ENCODE measurements around the gene TRIM51. TPM values are rescaled to one million over a fixed set of nuclear protein-coding genes. Genes with fewer than 3 reads are reported as not detected.
"Not testable (repeated sequence)": the region's sequence is repeated elsewhere in the genome, so short reads cannot be mapped to it uniquely, and the experiment has no call there.

Gene TRIM51, protein sequence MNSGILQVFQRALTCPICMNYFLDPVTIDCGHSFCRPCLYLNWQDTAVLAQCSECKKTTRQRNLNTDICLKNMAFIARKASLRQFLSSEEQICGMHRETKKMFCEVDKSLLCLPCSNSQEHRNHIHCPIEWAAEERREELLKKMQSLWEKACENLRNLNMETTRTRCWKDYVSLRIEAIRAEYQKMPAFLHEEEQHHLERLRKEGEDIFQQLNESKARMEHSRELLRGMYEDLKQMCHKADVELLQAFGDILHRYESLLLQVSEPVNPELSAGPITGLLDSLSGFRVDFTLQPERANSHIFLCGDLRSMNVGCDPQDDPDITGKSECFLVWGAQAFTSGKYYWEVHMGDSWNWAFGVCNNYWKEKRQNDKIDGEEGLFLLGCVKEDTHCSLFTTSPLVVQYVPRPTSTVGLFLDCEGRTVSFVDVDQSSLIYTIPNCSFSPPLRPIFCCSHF
- total RNA-seq, result not detected

DNA sequence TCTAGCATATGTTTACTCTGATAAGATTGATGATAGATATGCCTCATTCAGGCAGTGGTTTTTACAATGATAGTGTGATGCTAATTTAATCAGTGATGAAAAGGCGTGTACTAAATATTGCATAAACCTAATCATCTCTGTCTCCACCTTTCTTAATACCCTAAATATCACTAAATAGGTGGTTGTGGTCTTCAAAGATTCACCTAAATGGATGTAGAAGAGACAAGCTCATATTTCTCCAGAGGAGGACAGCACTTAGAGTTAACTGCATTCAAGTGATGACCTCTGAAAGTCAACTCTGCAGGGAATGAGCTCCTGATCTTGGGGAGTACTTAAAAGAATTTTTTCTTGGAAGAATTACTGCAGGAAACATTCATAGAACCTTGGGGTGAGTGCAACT lies at the start of gene TRIM51:
Gene TRIM51, plus strand, starts transcription at position 301 of the 400 bp plus-strand sequence. CDS start 2,132 bp downstream, outside the sequence.
- H3K4me1 ChIP-seq (replicated peaks); H3K27ac ChIP-seq; H3K27me3 ChIP-seq (replicated peaks; ENCODE audit: insufficient read depth); DNase-seq (ENCODE audit: low spot score); H3K36me3 ChIP-seq; H3K4me3 ChIP-seq; H3K9me3 ChIP-seq; intact Hi-C loops (cut with DNase I): not testable (repeated sequence)
- WGBS, result 89% methylated on average over 1 of the region's 1 CpG

DNA sequence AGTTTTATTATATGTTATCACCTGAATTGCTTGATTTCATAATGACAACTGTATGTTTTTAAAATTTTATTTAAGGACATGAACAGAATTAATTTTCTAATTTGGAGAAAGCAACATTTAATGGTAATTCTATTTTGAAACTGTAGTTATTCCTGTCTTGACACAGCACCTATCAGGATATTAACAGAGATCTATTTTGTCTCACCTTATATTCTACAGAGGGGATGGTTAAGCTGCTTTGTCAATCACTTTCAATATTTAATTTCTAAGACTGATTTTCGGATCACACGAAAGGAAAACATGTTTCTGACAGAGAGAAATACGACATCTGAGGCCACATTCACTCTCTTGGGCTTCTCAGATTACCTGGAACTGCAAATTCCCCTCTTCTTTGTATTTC lies 44.6 kb upstream of the TRIM51 start, which contains the start of gene OR5D16:
Gene OR5D16, plus strand, starts transcription at position 301 of the 400 bp plus-strand sequence. Its CDS starts 0 bp downstream, at position 301.
- intact Hi-C loops (cut with DNase I), result no loop called here
- no peaks in the 10 kb centered on the region for H3K36me3 ChIP-seq
- no peaks in the 10 kb centered on the region for H3K27me3 ChIP-seq (replicated peaks; ENCODE audit: insufficient read depth)
- 31% methylated on average over 3 of the region's 3 CpGs for WGBS
- H3K4me1 ChIP-seq (replicated peaks), result no peaks in the 10 kb centered on the region
- no peak for DNase-seq (ENCODE audit: low spot score)
- no peak within 1 kb of the TSS for H3K4me3 ChIP-seq
- no peak within 1 kb of the TSS for H3K27ac ChIP-seq
- TF ChIP-seq, protein P1, sequence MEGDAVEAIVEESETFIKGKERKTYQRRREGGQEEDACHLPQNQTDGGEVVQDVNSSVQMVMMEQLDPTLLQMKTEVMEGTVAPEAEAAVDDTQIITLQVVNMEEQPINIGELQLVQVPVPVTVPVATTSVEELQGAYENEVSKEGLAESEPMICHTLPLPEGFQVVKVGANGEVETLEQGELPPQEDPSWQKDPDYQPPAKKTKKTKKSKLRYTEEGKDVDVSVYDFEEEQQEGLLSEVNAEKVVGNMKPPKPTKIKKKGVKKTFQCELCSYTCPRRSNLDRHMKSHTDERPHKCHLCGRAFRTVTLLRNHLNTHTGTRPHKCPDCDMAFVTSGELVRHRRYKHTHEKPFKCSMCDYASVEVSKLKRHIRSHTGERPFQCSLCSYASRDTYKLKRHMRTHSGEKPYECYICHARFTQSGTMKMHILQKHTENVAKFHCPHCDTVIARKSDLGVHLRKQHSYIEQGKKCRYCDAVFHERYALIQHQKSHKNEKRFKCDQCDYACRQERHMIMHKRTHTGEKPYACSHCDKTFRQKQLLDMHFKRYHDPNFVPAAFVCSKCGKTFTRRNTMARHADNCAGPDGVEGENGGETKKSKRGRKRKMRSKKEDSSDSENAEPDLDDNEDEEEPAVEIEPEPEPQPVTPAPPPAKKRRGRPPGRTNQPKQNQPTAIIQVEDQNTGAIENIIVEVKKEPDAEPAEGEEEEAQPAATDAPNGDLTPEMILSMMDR (IDR thresholded peaks at IDR 0.05), result no peak
- TF ChIP-seq POLR2AphosphoS5 (IDR thresholded peaks at IDR 0.05) (no peak), POLR2A (IDR thresholded peaks at IDR 0.05) (no peak)
- H3K9me3 ChIP-seq, result no peaks in the 10 kb centered on the region

DNA sequence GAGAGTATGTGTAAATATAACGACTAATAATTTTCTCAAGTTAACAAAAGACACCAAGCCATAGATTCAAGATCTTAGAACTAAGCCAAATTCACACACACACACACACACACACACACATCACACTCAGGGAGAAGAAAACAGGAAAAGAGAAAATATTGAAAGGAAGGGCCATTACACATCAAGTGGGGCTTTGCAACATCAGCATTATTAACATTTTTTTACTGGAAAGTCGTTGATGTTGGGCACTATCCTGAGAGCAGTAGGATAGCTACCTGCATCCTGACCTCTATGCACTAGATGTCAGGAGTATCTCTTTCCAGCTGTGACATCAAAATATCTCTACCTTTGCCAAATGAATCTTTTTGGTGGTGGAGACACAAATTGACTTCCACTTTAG lies 35.6 kb upstream of the TRIM51 start:
- intact Hi-C loops (cut with DNase I), result no loop called here
- Histone ChIP-seq H3K27me3 (replicated peaks; ENCODE audit: insufficient read depth) (no peaks in the 10 kb centered on the region), H3K4me1 (replicated peaks) (no peaks in the 10 kb centered on the region), H3K27ac (no peak overlapping the region), H3K9me3 (no peaks in the 10 kb centered on the region), H3K4me3 (no peak overlapping the region), H3K36me3 (no peaks in the 10 kb centered on the region)
- DNase-seq (ENCODE audit: low spot score), result no peak
- WGBS, result 55% methylated on average over 2 of the region's 2 CpGs
- TF ChIP-seq POLR2AphosphoS5 (IDR thresholded peaks at IDR 0.05), result no peak

DNA sequence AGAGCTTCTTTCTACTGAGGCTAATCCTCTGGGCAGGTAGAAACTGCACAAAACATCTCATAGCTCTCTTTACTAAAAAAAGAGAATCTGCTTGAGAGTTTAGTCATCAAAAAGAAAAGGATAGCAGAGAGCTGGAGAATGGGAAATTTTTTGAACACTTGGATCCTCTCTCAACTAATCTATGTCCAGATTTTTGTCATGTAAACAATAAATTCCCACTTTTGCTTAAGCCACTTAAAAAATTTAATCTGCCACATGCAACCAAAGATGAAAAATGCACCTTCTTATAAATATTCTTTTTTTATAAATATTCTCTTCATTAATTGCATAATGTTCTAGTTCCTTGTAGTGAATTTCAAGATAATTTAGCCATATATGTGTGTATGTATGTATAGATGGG lies 34.1 kb upstream of the TRIM51 start:
- DNase-seq (ENCODE audit: low spot score), result no peak
- intact Hi-C loops (cut with DNase I), result no loop called here
- Histone ChIP-seq H3K27me3 (replicated peaks; ENCODE audit: insufficient read depth) (no peaks in the 10 kb centered on the region), H3K27ac (no peak overlapping the region), H3K36me3 (no peaks in the 10 kb centered on the region), H3K9me3 (no peaks in the 10 kb centered on the region), H3K4me1 (replicated peaks) (no peaks in the 10 kb centered on the region), H3K4me3 (no peak overlapping the region)
- TF ChIP-seq, protein P1 (IDR thresholded peaks at IDR 0.05), result no peak
- TF ChIP-seq POLR2A (IDR thresholded peaks at IDR 0.05), result no peak
- TF ChIP-seq POLR2AphosphoS5 (IDR thresholded peaks at IDR 0.05), result no peak

DNA sequence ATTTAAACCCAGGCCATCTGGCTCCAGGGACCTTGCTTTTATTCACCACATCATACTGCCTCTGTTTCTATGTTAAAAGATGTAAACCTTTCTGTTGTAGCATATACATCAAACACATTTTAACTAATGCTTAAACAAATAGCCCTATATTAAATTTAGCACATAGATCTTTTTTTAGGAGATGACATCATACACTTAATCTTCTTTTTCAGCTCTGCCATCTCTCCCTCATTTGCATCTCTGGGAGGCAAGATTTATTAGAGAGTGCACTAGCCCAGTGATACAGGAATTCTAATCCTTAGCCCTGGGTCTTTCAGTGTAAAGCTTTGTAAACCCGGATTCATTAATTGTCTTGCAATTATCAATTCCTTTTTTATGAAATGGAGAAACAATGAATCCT lies 31.0 kb upstream of the TRIM51 start:
- WGBS, result 73% methylated on average over 1 of the region's 1 CpG
- H3K4me1 ChIP-seq (replicated peaks), result no peaks in the 10 kb centered on the region
- H3K27me3 ChIP-seq (replicated peaks; ENCODE audit: insufficient read depth), result no peaks in the 10 kb centered on the region
- intact Hi-C loops (cut with DNase I), result no loop called here
- DNase-seq (ENCODE audit: low spot score), result no peak
- TF ChIP-seq POLR2A (IDR thresholded peaks at IDR 0.05), result no peak
- TF ChIP-seq, protein P1 (IDR thresholded peaks at IDR 0.05), result no peak
- no peak for TF ChIP-seq POLR2AphosphoS5 (IDR thresholded peaks at IDR 0.05)
- no peaks in the 10 kb centered on the region for H3K9me3 ChIP-seq
- H3K4me3 ChIP-seq, result no peak overlapping the region
- H3K27ac ChIP-seq, result no peak overlapping the region
- no peaks in the 10 kb centered on the region for H3K36me3 ChIP-seq

DNA sequence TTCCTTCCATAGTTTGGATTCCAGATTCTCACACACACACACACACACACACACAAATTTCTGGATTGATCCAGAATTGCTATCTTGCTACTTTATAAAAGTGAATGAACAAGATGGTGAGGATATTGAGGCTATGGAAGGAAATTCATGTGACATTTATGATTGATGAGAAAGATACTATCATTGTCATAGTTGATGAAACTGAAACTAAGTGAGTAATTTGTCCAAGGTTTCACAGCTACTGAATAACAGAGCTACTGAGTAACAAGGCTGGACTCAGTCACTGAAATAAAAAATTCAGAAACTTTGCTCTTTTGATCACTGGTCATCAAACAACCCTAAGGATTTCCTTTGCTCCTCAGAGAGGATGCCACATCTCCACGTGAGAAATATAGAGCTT lies 28.4 kb upstream of the TRIM51 start:
- no peak for DNase-seq (ENCODE audit: low spot score)
- Histone ChIP-seq H3K4me3 (no peak overlapping the region), H3K27ac (no peak overlapping the region), H3K27me3 (replicated peaks; ENCODE audit: insufficient read depth) (no peaks in the 10 kb centered on the region), H3K36me3 (no peaks in the 10 kb centered on the region), H3K9me3 (no peaks in the 10 kb centered on the region), H3K4me1 (replicated peaks) (no peaks in the 10 kb centered on the region)
- WGBS, result 43% methylated on average over 1 of the region's 1 CpG
- TF ChIP-seq POLR2AphosphoS5 (IDR thresholded peaks at IDR 0.05) (no peak), POLR2A (IDR thresholded peaks at IDR 0.05) (no peak)
- TF ChIP-seq, protein P1 (IDR thresholded peaks at IDR 0.05), result no peak
- intact Hi-C loops (cut with DNase I), result no loop called here

DNA sequence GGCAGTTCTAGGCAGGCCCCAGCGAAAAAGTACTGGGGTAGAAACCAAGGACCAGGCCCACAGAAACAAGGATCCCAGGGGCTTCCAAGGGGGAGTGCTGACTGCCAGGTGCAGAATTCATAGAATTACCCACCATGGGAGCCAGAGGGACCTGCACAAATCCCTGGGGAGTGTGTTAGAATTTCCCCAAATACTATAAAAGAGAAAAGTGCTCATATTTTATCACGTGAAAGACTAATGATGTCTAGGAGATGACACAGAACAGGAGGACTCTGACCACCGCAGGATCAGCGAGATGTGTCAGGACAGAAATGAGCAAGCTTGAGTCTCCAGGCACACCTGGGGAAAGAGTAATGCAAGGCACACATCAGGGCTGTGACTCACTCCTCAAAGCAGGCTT lies 15.7 kb upstream of the TRIM51 start:
- H3K4me3 ChIP-seq; H3K27ac ChIP-seq; H3K27me3 ChIP-seq (replicated peaks; ENCODE audit: insufficient read depth); H3K9me3 ChIP-seq; H3K4me1 ChIP-seq (replicated peaks); intact Hi-C loops (cut with DNase I); H3K36me3 ChIP-seq; DNase-seq (ENCODE audit: low spot score): not testable (repeated sequence)
- whole genome bisulfite sequencing, result 84% methylated on average over 4 of the region's 4 CpGs

DNA sequence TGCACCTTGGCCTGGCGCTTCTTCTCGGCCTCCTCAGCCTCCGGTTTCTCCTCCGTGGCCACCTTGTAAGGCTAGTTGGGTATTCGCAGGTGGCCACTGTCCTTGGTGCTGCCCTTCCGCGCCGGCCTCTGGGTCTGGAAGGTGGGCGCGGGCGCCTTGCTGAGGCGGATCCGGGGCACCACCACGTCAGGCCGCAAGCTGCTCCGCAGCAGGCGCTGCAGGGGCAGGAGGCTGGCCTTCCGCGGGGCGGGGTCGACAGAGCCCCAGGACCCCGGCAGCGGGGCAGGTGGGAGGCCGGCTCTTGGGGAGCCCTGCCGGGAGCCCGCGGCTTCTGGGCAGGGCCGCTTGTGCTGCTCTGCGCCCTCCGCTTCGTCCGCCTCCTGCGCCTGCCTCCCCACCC lies 10.4 kb upstream of the TRIM51 start:
- H3K27me3 ChIP-seq (replicated peaks; ENCODE audit: insufficient read depth); H3K9me3 ChIP-seq; H3K4me1 ChIP-seq (replicated peaks); H3K27ac ChIP-seq; H3K36me3 ChIP-seq; DNase-seq (ENCODE audit: low spot score); H3K4me3 ChIP-seq; intact Hi-C loops (cut with DNase I): not testable (repeated sequence)
- WGBS, result 47% methylated on average over 25 of the region's 33 CpGs

Measured in prostate gland (tissue), 2 donors.